Measurements from ENCODE around the gene TTC28. TPM values are rescaled to one million over a fixed set of nuclear protein-coding genes. Genes with fewer than 3 reads are reported as not detected.

TTC28 gene
- total and polyA plus RNA-seq, 2 donors (not counting 3 experiments of a cell fraction or from before 2014, with no cell fraction given), result 16.5 to 51.1 TPM

DNA sequence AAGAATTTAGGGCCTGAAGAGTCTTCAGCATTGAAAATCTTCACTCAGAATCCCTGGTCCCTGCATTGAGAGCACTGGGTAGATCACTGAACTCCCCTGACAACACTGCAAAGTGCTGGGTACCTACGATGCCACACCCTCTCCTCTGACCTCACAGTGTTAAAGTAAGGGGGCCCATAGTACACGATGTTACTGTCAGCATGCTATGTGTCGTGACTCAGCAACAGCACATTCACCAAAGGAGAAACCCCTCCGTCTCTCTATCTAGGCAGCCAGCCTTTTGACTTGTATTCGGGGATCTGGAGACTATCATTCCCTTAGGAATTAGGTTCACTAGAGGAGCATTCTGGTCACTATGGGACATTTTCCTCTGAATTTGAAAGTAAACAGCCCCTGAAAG, 693.2 kb downstream of the TTC28 start:
- DNase-seq (ENCODE audit: low read depth, low spot score) (no peak), FAIRE-seq (no peak)
- H3K36me3 ChIP-seq (ENCODE audit: control insufficient read depth in 2 of 2, extremely low read depth in 1 of 2, insufficient read depth in 2 of 2, low read length in 2 of 2), result peaks cover 0 to 22% of the 10 kb centered on the region in 2 experiments
- H4K20me1 ChIP-seq (replicated peaks; ENCODE audit: control insufficient read depth, extremely low read depth, insufficient read depth, low read length), result no peaks in the 10 kb centered on the region
- no peak overlapping the region for H3K4me3 ChIP-seq (replicated peaks in 1 of 3; ENCODE audit: insufficient read depth in 1 of 3, low read depth in 1 of 3, low read length in 3 of 3)
- H3K27ac ChIP-seq (ENCODE audit: insufficient read depth, low read depth, low read length), result no peak overlapping the region
- H3K4me1 ChIP-seq (ENCODE audit: control insufficient read depth, extremely low read depth, insufficient read depth, low read length), result peaks cover 3% of the 10 kb centered on the region
- H3K9me3 ChIP-seq (replicated peaks; ENCODE audit: control insufficient read depth, insufficient read depth, low read length), result no peaks in the 10 kb centered on the region
- no peak overlapping the region for H2AFZ ChIP-seq (ENCODE audit: low read depth, low read length)
- CTCF ChIA-PET, result no interaction called here
- no peaks in the 10 kb centered on the region for H3K9me1 ChIP-seq (replicated peaks; ENCODE audit: control insufficient read depth, extremely low read depth, insufficient read depth, low read length)
- H3K79me2 ChIP-seq (ENCODE audit: control insufficient read depth, insufficient read depth, low read length), result no peaks in the 10 kb centered on the region
- POLR2A ChIA-PET, result no interaction called here
- no TSS peak for BruUV-seq (replicated peaks)
- H3K4me2 ChIP-seq (ENCODE audit: insufficient read depth, low read length), result no peak overlapping the region
- H3K27me3 ChIP-seq (ENCODE audit: control insufficient read depth in 2 of 2, insufficient read depth in 2 of 2, low read length in 2 of 2), result no peaks in the 10 kb centered on the region
- intact Hi-C loops (cut with micrococcal nuclease) (no loop called here), dilution Hi-C loops (cut with MboI; ENCODE audit: extremely low pct_ligation_motif_present, low sequenced_read_pairs) (no loop called here)
- TF ChIP-seq, protein P1, sequence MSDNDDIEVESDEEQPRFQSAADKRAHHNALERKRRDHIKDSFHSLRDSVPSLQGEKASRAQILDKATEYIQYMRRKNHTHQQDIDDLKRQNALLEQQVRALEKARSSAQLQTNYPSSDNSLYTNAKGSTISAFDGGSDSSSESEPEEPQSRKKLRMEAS (IDR thresholded peaks at IDR 0.05; ENCODE audit: insufficient read depth, insufficient read length), result no peak
- no peak for TF ChIP-seq JUN (IDR thresholded peaks at IDR 0.05; ENCODE audit: borderline replicate concordance, insufficient read depth, insufficient read length, low read depth)
- TF ChIP-seq EZH2 (IDR thresholded peaks at IDR 0.05; ENCODE audit: borderline replicate concordance, low read depth, low read length, severe bottlenecking), result no peak
- TF ChIP-seq FOS (IDR thresholded peaks at IDR 0.05; ENCODE audit: borderline replicate concordance, insufficient read depth, low read length), result no peak
- no peak for TF ChIP-seq MYC (IDR thresholded peaks at IDR 0.05; ENCODE audit: low read depth, low read length)
- TF ChIP-seq POLR2AphosphoS5 (IDR thresholded peaks at IDR 0.05; ENCODE audit: insufficient read depth, low read depth, low read length), result no peak
- TF ChIP-seq GATA2 (IDR thresholded peaks at IDR 0.05; ENCODE audit: insufficient read depth, insufficient read length, low read depth, low read length), result no peak
- no peak for TF ChIP-seq CTCF (IDR thresholded peaks at IDR 0.05; ENCODE audit: extremely low read depth in 1 of 2, insufficient read depth in 1 of 2, low read depth in 1 of 2, low read length in 2 of 2)
- TF ChIP-seq POLR2A (IDR thresholded peaks at IDR 0.05; ENCODE audit: low read depth, low read length), result no peak
- no peak overlapping the region for H3K9ac ChIP-seq (replicated peaks; ENCODE audit: extremely low read depth, insufficient read depth, low read length)

Measured in endothelial cell of umbilical vein (primary cell).